ENCODE results near the gene GOLT1B.
A peak's percentile ranks its signal among the peaks of the same experiment; 100 is the strongest.
"Not testable (repeated sequence)": the region's sequence is repeated elsewhere in the genome, so short reads cannot be mapped to it uniquely, and the experiment has no call there.

GOLT1B gene, protein sequence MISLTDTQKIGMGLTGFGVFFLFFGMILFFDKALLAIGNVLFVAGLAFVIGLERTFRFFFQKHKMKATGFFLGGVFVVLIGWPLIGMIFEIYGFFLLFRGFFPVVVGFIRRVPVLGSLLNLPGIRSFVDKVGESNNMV

DNA sequence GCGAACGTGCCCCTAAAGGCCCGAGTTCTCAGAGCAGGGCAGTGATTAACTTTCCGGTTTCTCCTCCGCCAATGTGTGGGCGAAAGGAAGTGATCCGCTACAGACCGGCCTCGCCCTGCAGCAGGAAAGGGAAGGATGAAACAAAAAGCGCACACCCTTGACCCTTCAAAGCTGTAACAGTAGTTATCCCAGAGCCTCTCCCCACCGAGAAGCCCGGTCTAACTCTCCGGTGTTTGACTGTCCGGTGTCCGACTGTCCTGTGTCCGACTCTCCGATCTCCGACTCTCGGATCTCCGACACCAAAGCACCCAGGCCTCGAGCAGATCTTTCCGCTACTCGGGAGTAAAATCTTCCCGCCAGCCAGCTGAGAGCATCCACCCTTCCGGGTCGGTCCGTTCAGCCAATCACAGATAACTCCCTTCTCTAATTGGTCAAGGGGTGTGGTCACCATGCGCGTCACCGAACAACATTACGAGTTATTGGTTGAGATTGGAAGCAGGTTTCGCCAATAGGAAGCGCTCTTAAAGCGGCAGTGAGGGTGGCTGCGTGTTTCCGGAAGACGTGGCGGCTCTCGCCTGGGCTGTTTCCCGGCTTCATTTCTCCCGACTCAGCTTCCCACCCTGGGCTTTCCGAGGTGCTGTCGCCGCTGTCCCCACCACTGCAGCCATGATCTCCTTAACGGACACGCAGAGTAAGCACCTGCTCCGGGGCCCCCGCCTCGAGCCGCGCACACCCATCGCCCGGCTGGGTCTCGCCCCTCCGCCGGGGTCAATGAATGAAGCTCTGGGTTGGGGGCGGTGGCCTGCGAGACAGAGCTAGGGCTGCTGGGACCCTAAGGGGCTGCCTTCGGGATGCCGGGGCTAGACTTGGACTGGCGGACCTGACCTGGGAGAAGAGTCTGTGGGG, at the start of gene GOLT1B, which contains the start of gene RECQL:
Gene GOLT1B, plus strand, starts transcription at position 532 of the 906 bp plus-strand sequence. Its CDS starts 135 bp downstream, at position 667.
Gene RECQL, minus strand, starts transcription at position 378 of the 906 bp plus-strand sequence. CDS start 2,065 bp downstream, outside the sequence.
- peak; percentile 97 for DNase-seq

DNA sequence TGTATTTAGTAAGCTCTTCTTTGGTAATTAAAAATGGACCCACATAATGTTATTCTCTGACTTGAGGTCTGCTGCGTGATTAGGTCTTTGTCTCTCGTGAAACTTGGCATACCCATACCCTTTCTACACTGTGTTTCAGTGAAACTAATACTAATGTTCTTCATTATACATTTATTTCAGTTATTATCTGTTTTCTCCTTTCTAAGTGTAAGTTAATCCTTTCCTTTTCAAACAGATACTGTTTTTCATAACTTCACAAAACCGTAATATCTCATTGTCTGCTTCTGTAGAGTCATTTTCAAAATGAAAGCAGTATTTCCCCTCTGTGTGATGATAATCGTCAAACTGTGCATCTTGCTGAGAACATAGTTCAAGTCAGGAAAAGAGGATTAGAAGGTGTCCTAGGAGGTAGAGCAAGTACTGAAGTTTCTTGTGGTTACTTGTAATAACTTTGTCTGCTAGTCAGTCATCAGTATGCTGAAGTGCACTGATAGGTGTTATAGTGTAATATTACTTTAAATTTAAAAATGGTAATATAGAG, 48.2 kb upstream of the GOLT1B start:
- DNase-seq = no peak

DNA sequence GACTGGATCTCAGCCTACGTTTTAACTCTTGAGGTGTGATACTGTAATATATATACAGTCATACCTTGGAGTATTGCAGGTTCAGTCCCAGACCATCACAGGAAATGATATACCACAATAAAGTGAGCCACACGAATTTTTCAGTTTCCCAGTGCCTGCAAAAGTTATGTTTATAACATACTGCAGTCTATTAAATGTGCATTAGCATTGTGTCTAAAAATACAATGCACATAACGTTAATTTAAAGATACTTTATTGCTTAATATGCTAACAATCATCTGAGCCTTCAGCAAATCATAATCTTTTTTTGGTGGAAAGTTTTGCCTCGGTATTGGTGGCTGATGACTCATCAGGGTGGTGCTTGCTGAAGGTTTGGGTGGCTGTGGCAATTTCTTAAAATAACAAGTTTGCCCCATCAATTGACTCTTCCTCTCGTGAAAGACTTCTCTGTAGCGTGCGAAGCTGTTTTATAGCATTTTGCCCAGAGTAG, 45.3 kb upstream of the GOLT1B start:
- peak; percentile 42 for DNase-seq

DNA sequence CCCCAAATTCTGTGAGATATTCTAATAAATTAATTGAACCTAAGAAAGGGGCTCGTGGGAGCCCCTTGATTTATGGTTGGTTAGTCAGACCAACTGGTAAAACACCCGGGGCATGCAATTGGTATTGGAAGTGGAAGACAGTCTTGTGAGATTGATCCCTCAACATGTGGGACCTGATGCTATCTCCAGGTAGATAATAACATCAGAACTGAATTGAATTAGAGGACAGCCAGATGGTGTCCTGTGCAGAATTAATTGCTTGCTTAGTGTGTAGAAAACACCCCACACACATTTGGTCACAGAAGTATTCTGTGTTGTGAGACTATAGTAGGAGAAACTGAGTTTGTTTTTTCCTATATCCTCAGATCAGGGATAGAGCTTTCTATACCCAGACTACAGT, 42.1 kb upstream of the GOLT1B start:
- no peak for DNase-seq

DNA sequence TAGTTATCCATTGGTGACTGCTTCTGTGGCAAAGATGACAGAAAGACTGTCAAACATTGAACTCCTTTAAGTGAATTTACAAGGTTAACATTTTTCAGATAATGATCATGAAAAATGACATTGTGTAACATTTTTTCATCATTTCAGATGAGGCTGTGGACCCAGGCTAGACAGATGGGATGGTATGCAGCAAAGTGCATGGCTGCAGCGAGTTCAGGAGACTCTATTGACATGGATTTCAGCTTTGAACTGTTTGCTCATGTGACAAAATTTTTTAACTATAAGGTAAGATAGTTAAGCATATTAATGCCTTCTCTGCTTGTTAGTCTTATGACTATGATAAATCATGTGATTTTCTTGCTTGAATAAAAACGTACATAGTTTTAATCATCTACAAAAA, 34.3 kb upstream of the GOLT1B start:
- DNase-seq = not testable (repeated sequence)

DNA sequence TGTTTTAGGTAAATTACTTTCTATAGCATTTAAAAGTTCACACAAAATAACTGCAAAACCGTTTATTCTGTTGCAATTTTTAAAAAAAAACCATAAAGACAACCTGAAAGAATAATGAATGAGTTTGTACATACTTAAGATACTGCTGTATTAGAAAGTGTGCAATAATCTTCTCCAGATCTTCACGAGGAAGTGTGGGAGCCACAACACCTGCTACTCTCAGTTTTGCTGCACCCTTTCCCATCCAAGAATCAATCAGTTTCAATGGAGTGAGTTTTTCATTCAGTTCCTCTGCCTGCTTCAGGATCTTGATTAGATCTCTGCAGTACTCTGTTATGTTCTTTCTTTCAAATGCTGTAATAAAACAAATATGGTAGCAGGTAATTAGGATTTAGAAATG, 30.3 kb upstream of the GOLT1B start:
- DNase-seq = no peak

DNA sequence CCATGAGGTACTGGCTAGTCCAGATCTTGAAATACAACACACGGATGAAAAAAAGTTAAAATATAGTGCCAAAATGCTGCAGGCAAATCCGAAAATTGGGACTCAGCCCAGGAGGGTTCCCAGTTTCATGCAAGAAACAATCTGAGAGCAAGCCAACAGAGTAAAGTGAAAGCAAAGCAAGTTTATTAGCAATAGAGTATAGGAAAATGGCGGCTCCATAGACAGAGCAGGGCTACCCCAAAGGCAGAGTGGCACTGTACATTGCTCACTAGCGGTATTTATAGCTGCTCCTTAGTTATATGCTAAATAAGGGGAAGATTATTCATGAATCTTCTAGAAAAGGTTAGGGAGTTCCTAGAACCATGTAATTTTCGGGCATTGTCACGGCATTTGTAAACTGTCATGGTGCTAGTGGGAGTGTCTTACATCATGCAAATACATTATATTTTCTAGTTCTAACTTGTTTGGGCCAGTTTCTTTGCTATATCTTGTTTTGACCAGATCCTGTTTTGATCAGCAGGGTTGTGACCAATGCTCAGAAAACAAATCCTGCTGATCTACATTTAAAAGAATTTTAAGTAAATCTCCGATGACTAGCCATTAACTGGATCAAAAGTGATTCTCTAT, 29.3 kb upstream of the GOLT1B start:
- DNase-seq = no peak

DNA sequence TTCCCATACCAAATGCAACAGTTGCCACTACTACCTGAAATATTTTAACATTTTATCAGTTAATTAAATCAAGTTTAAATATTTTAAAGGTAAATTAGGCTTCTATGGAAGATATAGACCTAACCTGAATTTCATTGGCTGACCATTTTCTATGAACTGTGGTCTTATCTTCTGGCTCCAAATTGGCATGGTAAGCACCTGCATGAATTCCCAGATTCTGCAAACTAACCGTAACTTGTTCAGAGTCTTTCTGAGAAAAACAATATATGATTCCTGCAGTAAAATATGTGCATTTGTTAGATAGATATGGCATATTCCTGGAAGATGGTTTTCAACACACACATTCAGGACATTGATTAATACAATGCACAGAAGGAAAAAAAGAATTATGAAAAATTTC, 26.0 kb upstream of the GOLT1B start:
- DNase-seq = no peak

DNA sequence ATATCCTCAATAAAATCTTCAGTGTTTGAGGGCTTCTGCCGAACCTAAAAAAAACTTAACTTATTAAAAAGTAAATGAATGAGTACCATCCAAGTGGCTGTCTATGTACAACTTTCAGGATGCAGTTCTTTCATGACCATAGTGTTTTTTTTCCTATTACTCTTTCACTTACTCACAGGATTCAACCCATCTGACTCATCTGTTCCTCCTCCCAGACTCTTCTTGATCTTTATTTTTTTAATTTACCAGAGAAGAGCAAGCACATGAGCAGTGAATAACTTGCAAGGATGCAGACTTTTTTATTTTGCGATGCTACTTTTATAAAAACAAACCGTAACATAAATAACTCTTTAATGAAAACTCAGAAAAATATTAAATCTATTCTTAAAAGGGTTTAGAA, 24.6 kb upstream of the GOLT1B start:
- DNase-seq = no peak

DNA sequence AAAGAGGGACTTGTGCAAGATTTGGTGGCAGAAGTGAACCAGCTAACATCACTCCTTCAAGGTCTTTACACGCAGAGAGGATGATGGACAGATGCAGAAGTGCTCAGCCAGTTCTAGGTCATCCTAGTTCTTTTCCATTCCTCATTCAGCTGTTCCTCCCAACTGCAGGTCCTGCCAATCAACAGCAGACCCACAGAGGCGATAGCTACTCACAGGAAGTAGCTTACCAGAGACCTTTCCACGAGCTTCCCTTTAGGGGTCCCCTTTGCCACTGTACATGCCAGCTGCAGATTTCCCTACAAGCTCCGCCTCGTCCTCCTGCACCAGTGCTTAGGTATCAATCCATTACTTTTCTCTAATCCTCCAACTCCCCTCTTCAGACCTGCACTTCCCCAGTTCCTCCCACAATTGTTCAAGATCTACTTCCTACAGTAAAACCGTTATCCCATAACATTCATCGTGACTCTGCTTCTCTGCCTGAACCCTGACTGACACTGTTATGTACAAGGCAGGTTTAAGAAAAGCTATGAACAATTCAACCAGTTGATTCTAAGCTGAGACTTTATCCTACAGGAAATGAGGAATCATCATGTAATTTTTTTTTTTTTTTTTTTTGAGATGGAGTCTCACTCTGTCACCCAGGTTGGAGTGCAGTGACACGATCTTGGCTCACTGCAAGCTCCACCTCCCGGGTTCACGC, 22.7 kb upstream of the GOLT1B start:
- no peak for DNase-seq

DNA sequence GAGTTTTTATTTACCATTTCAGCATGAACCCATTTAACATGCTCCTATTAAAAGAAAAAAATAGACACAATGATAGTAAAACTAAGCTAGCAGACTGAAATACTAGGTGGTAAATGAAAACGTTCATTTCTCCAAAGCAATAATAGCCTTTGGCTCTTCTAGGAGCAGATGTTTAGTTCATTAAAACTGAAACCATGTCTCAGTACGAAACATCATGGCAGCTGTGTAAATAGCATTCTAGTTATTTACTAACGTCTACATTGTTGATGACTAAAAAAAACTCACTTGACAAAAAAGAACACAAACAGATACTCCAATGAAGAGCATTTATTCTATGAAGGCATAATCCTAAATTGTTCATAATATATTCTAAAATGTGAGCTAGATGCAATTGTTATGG, 18.1 kb upstream of the GOLT1B start:
- DNase-seq = no peak

DNA sequence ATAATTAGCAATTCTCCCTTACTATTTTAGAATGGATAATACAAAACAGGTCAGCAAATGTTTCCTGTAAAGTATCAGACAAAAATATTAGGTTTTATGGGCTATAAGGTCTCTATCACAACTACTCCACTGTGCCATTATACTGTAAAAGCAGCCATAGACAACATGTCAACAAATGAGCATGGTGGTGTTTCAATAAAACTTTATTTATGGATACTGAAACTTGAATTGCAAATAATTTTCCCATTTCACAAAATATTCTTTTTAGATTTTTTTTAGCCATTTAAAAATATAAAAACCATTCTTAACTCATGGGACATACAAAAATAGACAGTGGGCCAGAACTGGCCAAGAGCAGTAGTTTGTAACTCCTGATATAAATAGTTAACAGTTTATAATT, 15.6 kb upstream of the GOLT1B start:
- DNase-seq = no peak

DNA sequence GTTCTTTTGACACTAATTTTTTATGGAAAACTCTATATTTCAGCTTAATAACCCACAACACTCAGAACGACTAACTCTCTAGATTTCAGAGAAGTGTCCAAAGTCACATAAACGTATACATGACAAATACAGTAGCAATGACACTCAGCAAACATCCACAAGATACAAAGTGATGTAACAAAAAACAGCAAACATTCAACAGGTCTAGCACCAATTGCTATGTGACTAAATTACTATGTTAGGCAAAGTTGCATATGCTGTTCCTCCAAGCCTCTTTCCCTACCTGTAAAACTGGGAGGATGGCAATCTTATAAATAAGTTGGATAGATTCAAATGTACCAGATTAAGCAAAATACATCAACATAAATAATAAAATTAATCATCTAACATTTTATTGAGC, 1.8 kb upstream of the GOLT1B start:
- no peak for DNase-seq

DNA sequence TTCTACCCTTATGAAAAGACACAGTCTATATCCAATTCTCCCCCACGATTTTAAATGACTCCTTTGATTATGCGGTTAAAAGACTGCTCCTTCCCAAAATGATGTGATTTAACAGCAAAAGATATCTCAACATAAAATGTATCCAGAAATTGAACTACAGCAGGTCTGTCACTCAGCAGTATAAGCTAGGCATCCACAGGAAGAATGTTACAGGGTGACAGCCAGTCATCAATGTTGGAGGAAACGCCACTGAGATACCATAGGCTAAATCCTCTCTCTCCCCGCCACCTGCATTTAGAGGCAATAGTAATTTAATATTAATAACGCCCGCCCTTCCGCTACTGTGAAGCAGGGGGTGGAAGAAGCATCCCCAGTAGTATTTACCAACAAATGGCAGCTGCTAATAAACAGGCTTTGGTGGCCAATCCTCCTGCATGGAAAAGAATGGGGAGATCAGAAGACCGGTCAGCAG, 767 bp upstream of the GOLT1B start:
- no peak for DNase-seq

DNA sequence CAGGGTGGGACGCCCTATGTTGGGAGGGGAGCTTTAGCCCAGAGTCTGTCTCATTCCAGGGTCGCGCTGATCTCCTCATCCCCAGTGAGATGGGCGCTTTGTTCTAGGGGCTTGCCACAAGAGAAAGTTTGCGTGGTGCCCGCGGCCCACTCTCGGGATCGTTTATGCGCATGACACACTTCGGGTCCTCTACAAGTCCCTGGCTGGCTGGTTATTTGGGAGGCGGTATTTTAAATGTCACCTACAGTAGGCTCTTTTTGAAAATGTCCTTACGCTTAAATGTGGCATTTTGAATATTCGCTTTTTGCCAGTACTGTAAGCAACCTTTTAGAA, 541 bp downstream of the GOLT1B start:
- DNase-seq = peak; percentile 56

DNA sequence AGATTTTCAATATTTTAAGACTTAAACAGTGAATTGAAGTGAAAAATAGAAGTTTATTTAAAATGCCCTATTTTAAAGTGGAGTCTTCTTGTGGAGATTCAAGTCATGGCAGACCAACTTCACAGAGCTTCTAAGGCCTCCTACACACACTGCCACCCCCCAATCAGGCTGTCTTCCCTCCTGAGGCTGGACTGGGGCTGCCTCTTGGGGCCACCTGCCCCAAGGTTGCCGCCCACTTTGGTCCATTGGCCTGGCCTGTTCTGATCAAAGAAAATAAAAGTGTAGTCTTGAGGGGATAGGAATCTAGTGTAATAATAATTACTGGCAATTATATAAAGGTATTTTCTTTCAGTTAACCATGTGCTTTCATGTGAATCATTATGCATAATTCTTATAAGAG, 1.3 kb downstream of the GOLT1B start:
- DNase-seq = no peak

DNA sequence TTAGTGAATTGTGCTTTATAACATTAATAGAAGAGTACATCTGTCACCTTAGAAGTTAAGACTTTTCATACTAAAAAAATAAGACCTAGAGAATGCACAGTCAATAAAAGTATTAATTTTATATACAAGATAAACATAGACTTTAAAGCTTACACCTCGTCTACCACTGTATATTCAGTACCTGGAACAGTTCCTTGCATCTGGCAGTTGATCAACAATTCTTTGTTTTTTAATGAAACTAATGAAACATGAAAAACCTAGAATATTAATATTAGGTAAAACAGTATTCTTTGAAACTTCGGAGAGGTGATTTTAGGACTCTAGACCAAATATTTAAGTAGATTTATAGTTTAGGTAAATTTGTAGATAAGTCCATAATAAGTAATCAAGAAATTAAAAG, 4.3 kb downstream of the GOLT1B start:
- no peak for DNase-seq

DNA sequence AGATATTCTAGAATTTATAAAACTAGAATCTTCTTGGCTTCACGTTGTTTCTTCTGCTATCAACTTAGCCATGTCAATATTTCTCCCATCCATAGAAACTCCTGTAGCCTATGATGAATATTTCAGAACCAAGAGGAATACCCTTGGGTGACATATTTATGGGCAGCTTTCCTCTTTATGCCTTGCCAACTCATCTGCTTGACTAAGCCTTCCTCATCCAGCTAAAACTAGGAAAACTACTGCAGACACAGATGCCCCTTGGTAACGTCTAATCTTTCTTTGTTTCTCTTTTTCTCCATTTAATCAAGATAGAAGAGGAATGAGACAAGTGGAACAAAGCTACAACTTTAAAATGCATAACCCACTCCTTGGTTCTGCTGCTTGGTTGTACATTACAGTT, 6.3 kb downstream of the GOLT1B start:
- DNase-seq = no peak

DNA sequence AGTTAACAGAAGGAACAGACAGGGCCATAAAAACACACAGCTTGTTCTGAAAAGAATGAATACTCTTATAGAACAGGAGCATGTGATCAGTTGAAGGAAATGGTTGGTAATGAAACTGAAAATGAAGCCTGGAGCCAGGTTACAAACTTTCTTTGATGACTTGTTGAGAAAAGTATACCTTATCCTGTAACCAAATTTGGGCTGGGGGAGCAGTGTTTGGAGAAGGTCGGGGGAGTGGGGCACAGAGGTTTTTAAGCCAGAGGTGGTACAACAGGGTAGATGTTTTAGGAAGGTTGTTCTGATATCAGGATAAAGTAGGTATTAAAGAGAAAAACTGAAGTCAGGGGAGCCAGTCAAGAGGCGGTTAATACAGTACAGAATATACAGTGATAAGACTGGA, 8.2 kb downstream of the GOLT1B start:
- DNase-seq = no peak

DNA sequence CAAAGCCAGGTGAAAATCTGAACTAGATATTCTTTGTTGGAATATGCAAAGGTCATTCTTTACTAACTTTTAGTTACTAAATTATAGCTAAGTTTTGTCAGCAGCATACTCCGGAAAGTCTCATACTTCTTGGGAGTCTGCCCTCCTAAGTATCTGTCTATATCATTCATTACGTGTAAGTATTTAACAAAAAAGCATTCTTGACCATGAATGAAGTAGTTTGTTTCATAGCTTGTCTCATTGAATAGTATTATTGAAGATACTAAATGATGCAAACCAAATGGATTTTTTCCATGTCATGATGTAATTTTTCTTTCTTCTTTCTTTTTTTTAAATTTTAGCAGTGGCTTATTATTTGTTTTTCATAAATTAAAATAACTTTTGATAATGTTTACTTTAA, 14.7 kb downstream of the GOLT1B start:
- DNase-seq = no peak

DNA sequence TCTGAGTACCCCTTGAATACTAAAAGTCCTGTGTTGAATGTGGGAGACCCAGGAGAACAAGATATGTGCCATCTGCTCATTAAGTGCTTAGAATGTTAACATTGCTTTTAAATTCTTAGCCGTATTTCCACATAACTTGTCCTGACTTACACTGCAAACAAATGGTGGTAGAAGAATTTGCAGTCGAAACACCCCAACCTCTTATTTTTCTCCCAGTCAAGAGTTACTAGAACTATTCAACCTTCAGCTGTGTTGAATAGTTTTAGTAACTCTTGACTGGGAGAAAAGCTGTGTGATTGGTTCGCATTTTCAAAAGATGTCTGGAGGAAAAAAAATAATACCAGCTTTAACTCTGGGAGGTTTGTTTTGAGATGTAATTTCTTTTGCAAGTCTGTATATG, 16.9 kb downstream of the GOLT1B start:
- DNase-seq = no peak

DNA sequence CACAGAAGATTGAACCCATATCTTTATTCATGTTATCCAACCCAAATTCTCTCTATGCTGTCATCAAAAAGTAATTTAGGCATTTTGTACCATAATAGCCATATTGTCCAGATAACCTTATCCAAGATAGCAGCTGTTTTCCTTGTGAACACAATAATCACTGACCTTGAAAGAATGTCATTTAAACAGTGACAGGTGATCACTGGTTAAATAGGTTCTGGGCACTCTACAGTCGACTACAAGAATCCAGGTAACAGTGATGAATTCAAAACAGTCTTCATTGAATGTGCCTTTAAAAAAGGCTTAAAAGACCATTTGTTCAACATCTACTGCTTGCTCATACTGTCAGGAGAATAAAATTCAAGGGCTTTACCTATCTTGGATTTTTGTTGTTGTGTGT, 20.0 kb downstream of the GOLT1B start:
- DNase-seq = no peak

DNA sequence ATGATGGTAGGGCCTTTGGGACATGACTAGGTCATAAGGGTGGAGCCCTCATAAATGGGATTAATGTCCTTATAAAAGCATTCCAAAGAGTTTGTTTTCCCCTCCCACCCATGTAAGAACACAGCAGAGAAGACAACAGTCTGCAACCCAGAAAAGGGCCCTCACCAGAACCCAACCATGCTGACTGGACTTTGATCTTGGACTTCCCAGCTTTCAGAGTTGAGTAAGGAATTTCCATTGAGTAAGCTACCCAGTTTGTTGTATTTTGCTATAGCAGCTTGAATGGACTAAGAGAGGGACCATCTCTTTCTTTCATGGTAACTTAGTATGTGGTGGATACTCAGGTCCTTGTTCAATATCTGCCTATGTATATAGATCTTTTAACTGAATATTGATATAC, 21.6 kb downstream of the GOLT1B start:
- DNase-seq = no peak
